ENCODE data around the gene PDGFRB.

PDGFRB gene

GRCh38 chr5:150144246-150144801 is 11.3 kb downstream of the PDGFRB start:
- DNase-seq (ENCODE audit: low spot score) = no peak

GRCh38 chr5:150143350-150144245 is 12.0 kb downstream of the PDGFRB start:
- DNase-seq (ENCODE audit: low spot score) = no peak

- no peak for DNase-seq (ENCODE audit: low spot score)
Measured at GRCh38 chr5:150142959-150143349, 12.7 kb downstream of the PDGFRB start.

GRCh38 chr5:150142185-150142958 is 13.3 kb downstream of the PDGFRB start:
- DNase-seq (ENCODE audit: low spot score) = no peak

- no peak for DNase-seq (ENCODE audit: low spot score)
Measured at GRCh38 chr5:150141544-150142184, 14.0 kb downstream of the PDGFRB start.

GRCh38 chr5:150140830-150141229 is 14.8 kb downstream of the PDGFRB start:
- no peak for DNase-seq (ENCODE audit: low spot score)

- DNase-seq (ENCODE audit: low spot score) = no peak
Measured at GRCh38 chr5:150139334-150139733, 16.3 kb downstream of the PDGFRB start.

- DNase-seq (ENCODE audit: low spot score) = no peak
Measured at GRCh38 chr5:150138551-150139265, 16.9 kb downstream of the PDGFRB start.

- no peak for DNase-seq (ENCODE audit: low spot score)
Measured at GRCh38 chr5:150137997-150138396, 17.6 kb downstream of the PDGFRB start.

GRCh38 chr5:150137168-150137957 is 18.3 kb downstream of the PDGFRB start:
- DNase-seq (ENCODE audit: low spot score) = no peak

GRCh38 chr5:150136305-150137167 is 19.1 kb downstream of the PDGFRB start:
- no peak for DNase-seq (ENCODE audit: low spot score)

GRCh38 chr5:150135557-150136304 is 19.9 kb downstream of the PDGFRB start:
- no peak for DNase-seq (ENCODE audit: low spot score)

GRCh38 chr5:150134198-150134588 is 21.5 kb downstream of the PDGFRB start:
- DNase-seq (ENCODE audit: low spot score) = no peak

GRCh38 chr5:150133581-150134197 is 22.0 kb downstream of the PDGFRB start:
- no peak for DNase-seq (ENCODE audit: low spot score)

- DNase-seq (ENCODE audit: low spot score) = no peak
Measured at GRCh38 chr5:150132740-150133139, 22.9 kb downstream of the PDGFRB start.

GRCh38 chr5:150131978-150132694 is 23.5 kb downstream of the PDGFRB start:
- no peak for DNase-seq (ENCODE audit: low spot score)

GRCh38 chr5:150131461-150131860 is 24.2 kb downstream of the PDGFRB start:
- no peak for DNase-seq (ENCODE audit: low spot score)

GRCh38 chr5:150130493-150130922 is 25.1 kb downstream of the PDGFRB start:
- DNase-seq (ENCODE audit: low spot score) = no peak

Measured in activated CD4-positive, alpha-beta T cell treated with anti-CD3 and anti-CD28 coated beads, Interleukin-2, Interleukin-4, amounts not matched to agents 100 ng/mL and 50 ng/mL, durations not matched to agents 16 hours and 8 hours (primary cell).